ENCODE data around the gene SKIC8. TPM values are rescaled to one million over a fixed set of nuclear protein-coding genes. Genes with fewer than 3 reads are reported as not detected.

The SKIC8 gene
- polyA plus RNA-seq, 4 donors, result 90.0 to 113 (median 106) TPM

DNA sequence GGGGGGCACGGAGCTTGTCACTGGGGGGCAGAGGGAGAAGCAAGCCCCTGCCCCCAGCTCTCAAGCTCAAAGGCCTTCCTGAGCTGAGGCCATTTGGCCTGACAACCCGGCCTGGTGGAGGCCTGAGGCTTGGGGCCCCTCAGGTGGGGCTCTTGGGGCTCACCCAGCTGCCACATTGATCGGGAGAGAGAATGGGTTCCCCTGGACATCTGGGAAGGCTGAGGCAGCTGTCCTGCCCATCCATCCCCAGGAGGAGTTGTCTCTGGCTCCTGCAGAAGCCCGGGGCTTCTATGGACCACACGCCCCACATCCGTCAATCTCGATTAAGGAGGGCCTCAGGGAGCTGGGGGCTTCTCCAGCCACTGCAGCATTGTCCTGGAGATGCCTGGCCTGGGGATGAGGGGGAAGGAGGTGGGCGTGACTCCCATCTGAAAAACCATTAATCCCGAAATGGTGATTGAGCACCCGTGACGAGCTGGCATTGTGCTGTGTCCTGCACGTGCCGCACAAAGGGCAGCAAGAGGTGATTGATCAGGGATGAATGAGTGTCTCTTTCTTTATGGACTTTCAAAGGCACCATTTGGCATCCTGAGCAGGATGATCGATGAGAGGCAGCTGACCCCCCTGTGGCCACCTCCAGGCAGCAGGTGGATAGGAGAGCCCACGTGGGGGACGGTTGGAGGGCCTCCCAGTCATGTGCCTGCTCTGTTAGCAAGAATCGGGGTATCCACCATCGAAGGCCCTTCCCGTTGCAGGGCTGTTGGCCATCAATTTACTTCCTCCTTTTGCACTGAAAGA, 23.5 kb upstream of the SKIC8 start:
- DNase-seq (ENCODE audit: low read depth in 4 of 4, low spot score in 3 of 4), result no peak

DNA sequence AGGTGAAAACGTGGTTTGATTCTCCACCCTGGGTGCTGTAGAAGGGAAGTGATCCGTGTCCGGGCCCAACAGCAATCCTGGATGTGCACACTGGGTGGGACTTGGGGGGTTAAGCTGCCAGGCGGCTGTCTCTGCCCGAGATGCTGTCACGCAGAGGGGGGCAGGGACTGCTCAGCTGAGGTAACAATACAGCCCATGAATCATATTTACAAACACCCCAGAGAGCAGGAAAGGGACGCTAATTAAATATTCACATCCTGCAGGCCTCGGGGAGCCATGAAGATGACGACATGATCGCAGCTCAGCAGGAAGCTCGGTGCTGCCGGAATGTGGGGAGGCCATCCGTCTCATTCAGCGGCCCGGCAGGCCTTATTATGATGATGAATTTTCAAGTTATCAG, 22.8 kb upstream of the SKIC8 start:
- no peak for DNase-seq (ENCODE audit: low read depth in 4 of 4, low spot score in 3 of 4)

DNA sequence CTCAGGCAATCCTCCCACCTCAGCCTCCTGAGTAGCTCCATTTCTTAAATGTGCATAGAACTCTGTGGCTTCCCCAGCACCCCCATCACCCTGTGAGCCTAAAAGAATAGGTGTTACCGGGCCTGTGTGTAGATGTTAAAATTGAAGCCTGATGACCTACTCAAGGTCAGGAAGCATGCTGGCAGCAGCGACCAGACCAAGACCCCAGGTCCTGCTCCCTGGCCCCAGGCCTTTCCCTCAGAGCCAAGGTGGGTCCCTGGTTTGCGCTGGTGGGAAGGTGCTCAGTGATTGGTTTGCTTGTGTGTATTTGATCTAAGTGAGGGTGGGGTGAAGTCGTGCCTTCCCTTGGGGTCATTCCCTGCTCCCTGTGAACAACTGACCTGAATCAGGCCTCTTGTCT, 22.4 kb upstream of the SKIC8 start:
- DNase-seq (ENCODE audit: low read depth in 4 of 4, low spot score in 3 of 4), result no peak

DNA sequence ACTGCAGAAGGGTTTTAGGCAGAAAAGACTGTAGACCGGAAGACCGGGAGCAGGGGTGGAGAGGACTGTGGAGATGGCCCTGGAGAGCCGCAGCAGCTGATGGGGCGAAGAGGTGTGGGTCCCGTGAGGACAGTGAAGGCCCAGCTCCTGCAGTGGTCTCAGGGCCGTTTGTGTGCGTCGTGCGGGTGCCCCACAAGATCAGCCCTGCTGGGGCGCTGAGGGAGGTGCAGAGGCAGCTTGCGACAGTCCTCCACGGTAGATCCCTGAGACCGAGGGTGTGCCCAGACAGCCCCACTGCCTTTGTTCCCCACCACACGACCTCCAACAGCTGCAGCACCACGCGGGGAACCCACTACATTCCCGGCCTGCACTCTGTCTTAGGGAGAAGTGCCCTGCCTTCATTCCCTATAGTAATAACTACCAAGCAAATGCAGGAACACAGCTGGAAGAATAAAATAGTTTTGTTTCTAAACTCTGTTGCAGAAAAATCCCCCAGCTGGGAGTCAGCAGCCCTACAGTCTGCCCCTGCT, 21.7 kb upstream of the SKIC8 start:
- DNase-seq (ENCODE audit: low read depth in 4 of 4, low spot score in 3 of 4), result no peak

DNA sequence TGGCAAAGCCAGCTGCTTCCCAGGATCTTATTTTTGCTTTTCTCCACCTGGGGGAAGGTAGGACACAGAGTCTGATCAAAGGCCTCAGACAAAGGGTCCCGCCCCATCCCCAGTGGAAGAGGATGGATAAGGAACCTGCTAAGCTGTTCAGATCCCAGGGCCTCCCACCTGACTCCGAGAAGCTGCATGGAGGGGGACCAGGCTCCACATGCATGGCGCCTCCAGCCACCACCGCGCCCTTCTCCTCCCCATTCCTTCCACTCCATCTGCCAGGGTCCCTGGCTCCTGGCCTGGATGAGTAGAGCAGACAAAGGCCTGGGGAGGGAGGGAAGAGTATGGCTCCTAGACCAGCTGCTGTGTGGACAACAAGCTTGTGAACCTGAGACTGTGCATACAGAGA, 20.8 kb upstream of the SKIC8 start:
- no peak for DNase-seq (ENCODE audit: low read depth in 4 of 4, low spot score in 3 of 4)

DNA sequence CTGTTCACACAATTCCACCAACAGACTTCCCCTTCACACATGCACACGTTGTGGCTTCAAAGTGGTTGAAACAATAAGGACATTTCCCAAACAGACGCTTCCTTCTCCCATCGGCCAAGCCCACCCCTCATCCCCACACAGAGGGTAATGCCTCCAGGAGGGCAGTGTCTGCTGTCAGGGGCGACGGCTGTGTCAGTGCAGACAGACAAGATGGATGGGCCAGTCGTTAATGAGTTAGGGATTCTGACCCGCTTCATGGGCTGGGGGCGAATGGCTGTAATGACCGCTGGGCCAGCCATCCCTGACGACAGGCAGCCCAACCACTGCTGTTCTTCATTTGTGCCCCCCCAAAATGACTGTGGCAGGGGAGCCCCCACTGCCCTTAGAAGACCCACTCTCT, 20.2 kb upstream of the SKIC8 start:
- no peak for DNase-seq (ENCODE audit: low read depth in 4 of 4, low spot score in 3 of 4)

DNA sequence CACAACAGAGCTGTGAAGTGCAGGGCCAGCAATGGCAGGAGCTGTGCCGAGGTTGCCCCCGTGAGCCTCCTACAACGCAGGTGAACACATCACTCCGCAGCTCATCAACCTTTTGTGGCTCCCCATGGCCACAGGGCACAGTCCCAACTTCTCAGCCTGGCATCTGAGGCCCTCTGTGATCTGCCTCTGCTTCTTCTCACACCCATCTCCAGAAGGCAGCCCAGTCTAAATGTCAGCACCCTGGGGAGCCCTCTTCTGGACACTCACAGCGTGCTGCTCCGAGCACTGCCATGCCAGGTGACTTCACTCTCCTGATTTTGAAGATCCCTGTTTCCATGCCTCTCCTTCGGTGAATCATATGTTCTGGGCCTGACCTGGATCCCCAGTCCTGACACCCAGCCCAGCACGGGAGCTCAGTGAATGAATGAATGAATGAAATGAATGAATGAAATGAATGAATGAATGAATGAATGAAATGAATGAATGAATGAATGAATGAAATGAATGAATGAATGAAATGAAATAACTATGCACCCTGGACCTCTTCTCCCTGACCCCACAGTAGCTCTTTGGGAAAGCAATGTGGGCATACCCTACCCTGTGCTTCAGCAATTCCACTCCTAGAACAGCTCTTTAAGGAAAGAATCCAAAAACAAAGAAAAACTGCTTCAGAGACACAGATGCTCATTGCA, 17.9 kb upstream of the SKIC8 start:
- no peak for DNase-seq (ENCODE audit: low read depth in 4 of 4, low spot score in 3 of 4)

DNA sequence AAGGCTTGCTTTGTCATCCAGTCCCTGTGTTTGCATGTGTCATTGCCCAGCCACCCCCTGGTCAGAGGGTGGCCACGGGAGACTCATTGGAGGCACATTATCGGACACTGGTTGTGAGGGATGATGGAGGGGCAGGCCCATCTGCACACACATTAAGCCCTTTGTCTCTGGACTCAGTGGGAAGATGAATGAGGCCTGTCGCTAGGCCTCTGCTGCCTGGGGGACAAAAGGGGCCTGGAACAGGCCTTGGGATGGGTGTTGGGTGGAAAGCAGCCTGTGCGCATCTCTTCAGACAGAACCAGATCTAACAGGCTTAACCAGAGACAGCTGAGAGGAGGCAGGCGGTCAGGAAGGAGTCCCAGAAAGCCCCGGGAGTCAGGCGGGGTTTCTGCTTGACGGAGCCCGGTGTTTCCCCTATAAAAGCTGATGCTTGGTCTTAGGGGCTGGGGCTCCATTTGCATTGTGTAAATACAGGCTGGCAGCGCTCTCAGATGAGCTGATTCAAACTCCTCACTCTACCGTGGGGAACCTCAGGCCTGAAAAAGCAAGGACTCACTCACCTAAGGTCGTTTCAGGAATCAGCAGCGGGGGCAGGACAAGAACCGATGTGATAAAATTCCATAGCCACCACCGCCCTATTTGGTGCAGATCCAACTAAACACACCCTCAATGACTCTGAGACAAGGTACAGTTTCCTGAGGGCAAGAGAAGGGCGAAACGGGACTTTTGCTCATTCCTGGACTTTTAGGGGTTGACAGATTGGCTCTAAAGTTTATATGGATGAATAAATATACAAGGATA, 17.1 kb upstream of the SKIC8 start:
- DNase-seq (ENCODE audit: low read depth in 4 of 4, low spot score in 3 of 4), result peak in 1 of 4 donors; percentile 42

DNA sequence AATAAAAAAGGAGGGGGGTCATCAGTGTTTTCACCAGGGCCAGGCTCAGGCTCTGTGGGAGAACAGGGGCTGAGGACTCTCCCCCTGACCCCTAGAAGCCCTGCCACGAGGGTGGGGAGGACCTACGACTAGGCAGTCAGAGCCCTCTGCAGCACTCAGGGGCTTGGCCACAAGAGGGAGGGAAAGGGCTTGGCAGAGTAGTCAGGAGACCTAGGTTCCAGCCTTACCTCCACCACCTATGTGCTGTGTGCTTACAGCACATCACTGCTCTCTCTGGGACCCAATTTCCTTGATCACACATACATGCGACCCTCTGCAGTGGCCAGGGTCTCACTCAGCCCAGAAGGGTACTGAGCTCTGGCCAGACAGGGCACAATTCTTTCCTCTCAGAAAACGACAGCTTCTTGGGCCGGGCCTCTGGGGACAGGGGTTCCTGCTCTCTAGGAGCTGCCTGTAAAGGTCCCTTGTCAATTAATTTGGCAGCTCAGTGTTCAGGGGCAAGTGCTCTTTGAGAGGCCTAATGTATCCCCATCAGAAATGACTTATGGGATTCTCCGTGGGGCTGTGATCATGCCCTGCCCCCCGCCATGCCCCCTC, 16.4 kb upstream of the SKIC8 start:
- no peak for DNase-seq (ENCODE audit: low read depth in 4 of 4, low spot score in 3 of 4)

DNA sequence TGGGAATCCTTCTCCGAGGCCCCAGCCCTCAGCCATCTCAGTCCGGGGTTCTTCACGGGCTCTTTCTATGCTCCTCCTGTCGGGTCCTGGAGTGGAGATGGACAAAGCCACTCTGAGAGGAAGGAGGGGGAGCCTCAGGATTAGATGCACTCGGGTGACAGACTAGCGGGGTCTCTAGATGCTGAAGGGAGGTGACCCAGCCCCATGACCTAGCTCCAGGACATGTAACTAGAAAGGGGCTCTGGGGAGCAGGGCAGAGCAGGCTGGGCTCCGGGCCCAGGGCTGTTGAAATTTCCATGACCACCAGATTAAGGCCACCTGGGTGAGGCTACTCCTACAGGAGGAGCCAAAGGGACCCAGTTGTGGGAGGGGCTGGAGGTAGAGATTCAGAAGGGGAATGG, 14.8 kb upstream of the SKIC8 start:
- DNase-seq (ENCODE audit: low read depth in 4 of 4, low spot score in 3 of 4), result no peak

DNA sequence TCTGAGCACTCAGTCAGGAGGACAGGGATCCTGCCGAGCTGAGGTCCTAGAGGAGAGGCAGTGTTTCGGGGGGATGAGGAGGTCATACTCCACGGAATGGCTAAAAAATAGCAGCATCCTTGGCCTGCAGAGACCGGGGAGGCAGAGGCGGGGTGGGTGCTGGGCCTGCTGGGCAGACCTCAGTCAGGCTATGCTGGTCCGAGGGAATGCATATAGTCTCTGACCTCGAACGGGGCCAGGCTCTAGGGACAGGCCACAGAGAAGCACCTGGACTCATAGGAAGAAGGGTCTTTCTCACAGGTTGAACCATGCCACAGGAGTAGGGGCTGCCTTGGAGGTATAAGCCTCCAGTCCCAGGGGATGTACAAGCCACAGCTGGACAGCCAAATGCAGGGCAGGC, 14.0 kb upstream of the SKIC8 start:
- no peak for DNase-seq (ENCODE audit: low read depth in 4 of 4, low spot score in 3 of 4)

DNA sequence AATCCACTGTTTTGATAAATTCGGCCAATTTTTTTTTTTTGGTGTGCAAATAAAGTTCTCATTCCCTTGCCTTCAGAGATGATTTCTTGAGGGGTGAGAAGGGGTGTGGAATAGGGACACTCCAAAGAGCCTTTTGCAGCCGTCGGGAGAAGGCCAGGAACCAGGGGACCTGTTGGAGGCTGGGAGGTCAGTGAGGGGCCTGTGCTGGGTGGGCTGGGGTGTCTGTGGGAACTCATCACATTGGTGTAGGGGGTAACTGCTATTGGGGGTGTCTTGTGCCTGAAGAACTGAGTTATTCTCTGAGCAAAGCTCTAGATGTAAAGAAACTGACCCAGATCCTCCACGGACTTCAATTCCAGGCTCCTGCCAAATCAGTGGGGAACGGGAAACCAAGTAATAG, 13.5 kb upstream of the SKIC8 start:
- DNase-seq (ENCODE audit: low read depth in 4 of 4, low spot score in 3 of 4), result no peak

DNA sequence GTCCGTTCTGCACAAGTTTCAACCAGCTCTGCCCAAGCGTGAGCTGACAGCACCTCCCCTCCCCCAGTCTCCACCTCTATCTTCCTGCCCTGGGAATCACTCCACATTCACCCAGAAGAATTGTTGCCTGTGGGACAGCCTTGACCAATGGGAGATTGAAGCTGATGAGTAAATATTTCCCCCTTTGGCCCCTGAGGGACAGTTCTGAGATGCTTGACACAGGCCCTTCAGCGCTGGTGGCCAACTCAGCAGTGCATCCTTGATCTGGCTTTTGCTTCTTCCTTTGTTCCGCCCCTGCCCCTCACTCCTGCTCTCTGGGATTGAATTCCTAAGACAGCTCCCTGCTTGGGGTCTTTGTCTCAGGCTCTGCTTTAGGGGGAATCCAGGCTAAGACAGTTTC, 13.1 kb upstream of the SKIC8 start:
- no peak for DNase-seq (ENCODE audit: low read depth in 4 of 4, low spot score in 3 of 4)

DNA sequence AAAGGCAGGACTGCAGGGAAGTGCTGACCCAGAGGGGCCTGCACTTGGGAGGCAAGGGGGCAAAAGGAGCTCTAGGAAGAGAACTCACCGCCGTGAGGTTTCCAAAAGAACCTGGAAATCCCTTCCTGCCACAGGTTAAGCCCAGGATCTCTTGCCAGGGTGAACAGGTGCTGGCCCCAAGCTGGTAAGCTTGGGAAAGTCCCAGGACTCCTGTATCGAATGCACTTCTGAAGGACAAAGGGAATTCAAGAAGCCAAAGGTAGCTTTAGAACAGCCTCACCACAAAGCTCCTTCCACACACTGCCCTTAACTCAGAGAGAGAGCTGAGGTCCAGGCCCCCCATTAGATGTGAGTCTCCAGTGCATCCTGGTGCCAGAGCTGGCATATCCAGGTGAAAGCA, 11.9 kb upstream of the SKIC8 start:
- DNase-seq (ENCODE audit: low read depth in 4 of 4, low spot score in 3 of 4), result no peak

DNA sequence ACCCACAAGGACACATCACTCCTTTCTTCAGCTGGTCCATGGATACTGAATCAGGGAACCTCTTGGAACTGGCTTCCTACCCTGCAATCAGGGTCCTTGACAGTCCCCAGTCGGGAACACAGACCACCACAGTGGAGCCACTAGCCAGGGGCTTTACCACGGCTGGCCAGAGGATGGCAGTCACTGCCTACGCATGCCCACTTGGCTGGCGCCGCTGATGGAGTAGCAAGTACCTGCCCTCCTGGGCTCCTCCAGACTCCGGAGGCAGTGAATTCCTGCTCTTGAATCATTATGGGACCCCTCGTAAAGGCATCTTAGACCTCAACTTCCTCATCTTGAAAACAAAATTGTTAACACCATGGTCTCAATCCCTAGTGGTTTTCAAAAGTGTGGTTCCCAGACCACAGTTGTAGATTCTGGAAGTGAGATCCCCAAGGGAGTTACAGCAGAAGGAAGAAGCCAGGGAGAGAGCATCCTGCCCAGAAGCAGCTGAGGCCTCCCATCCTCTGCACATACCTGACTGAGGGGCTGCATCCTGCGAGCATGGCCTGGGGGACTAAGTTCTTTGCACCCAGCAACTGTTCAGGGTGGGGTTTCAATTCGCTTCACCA, 9.1 kb upstream of the SKIC8 start:
- no peak for DNase-seq (ENCODE audit: low read depth in 4 of 4, low spot score in 3 of 4)

DNA sequence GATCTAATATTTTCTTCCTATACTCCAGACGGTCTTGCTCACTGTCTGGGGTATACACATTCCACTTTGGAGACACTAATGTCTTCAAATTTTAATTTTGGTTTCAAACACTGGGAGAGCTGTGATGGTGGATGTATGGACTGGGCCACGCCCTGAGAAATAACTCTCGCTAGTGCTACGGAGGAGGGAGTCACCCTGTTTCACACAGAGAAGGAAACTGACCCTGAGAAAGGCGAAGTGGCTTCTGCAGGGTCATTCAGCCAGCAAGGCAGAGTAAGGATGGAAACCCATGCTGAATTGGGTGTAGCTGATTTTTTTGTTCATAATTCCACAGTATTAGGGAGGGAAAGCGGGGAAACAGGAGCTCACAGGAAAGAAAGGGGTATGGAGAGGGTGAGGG, 8.6 kb upstream of the SKIC8 start:
- DNase-seq (ENCODE audit: low read depth in 4 of 4, low spot score in 3 of 4), result no peak

DNA sequence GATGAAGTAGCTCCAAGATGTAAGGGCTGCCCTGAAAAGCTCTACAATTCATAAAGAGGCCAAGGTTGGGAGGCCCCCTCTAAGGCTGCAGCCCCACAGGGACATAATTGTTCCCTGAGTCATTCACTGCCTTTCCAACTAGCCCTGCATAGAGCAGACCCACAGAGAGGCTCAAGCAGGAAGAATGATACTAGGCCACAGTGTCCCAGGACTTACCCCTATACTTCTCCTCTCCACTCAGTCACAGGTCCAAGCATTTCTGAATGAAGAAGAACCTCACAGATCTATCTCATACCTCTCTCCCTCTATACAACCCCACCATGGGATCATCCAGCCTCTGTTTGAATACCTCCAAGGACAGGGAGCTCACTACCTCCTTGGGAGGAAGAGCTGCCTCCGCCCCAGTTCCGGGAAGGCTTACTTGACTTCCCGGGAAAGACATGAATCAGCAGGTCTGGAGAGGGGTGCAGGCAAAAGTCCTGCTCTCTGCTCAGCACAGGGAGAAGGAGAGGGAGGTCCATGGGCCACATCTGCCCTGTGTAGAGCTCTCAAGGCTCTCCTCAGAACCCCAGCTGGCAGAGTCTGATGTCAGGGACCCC, 6.9 kb upstream of the SKIC8 start:
- no peak for DNase-seq (ENCODE audit: low read depth in 4 of 4, low spot score in 3 of 4)

DNA sequence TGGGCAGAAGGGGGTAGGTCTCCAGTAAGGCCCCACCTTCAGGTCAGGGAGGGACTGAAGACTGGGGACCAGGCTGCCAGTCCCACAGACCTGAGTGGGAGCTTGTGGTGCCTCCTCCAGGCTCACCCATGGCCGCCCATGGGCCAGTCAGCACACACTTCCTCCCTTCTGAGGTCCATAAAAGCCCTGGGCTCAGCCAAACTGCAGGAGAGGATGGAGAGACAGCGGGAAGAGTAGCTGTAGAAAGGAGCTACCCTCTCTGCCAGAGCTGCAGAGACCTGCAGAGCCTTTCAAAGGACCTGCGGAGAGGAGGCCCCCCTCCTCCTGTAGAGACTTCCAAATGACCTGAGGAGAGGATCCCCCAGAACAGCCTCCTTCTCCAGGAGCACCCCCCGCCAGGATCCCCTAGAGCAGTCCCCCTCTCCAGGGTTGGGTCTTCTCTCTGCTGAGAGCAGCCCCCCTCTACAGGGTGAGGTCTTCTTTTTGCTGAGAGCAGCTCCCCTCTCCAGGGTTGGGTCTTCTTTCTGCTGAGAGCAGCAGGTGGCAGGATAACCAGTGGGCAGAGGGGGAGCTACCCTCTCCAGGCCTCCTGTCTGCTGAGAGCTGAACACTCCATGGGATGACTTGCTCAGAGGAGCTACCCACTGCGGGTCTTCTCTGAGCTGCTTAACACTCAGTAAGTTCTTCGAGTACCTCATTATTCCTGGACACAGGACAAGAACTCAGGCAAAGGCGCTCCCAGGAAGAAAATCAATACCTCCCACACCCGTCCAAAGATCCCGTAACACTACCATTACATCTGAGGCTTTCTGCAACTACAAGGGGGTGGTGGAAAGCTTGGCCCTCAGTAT, 5.0 kb upstream of the SKIC8 start:
- no peak for DNase-seq (ENCODE audit: low read depth in 4 of 4, low spot score in 3 of 4)
